H9 (cell line): ENCODE data around the gene WNT3. TPM values are rescaled to one million over a fixed set of nuclear protein-coding genes. Genes with fewer than 3 reads are reported as not detected.
"Not testable (repeated sequence)": the region's sequence is repeated elsewhere in the genome, so short reads cannot be mapped to it uniquely, and the experiment has no call there.

ENCODE experiments used
- DNase-seq: peaks from one replicate; pipeline ENCODE4 v3.0.0-alpha.2; 2017
- H2AFZ ChIP-seq: one replicate; pipeline ENCODE4 v1.6.1; 2013; ENCODE audit warnings: mild to moderate bottlenecking, low read length, control low read depth, moderate library complexity
- H2AK5ac ChIP-seq: 2 replicates; pipeline ENCODE4 v1.6.1; 2013; ENCODE audit warnings: low read length, control low read depth, mixed read lengths; ENCODE audit not compliant: insufficient read length
- H2BK120ac ChIP-seq: one replicate; pipeline ENCODE4 v1.6.1; 2013; ENCODE audit warnings: low read depth, mild to moderate bottlenecking, low read length, control low read depth, inconsistent platforms; ENCODE audit not compliant: poor library complexity, severe bottlenecking
- H2BK12ac ChIP-seq: 2 replicates; pipeline ENCODE4 v1.6.1; 2013; ENCODE audit warnings: low read length, control low read depth, mixed read lengths, low read depth; ENCODE audit not compliant: insufficient read length
- H2BK15ac ChIP-seq: 2 replicates; pipeline ENCODE4 v1.6.1; 2013; ENCODE audit warnings: low read depth, low read length, control low read depth
- H2BK20ac ChIP-seq: one replicate; pipeline ENCODE4 v1.6.1; 2013; ENCODE audit warnings: low read depth, mild to moderate bottlenecking, low read length, control low read depth, inconsistent platforms; ENCODE audit not compliant: poor library complexity, severe bottlenecking
- H2BK5ac ChIP-seq: 2 replicates; pipeline ENCODE4 v1.6.1; 2013; ENCODE audit warnings: low read length, control low read depth, mixed read lengths; ENCODE audit not compliant: insufficient read length
- H3K14ac ChIP-seq: 2 replicates; pipeline ENCODE4 v1.6.1; 2013; ENCODE audit warnings: low read length, control low read depth; ENCODE audit not compliant: insufficient read depth
- H3K18ac ChIP-seq: 2 replicates; pipeline ENCODE4 v1.6.1; 2013; ENCODE audit warnings: low read depth, mild to moderate bottlenecking, mixed read lengths, low read length, control low read depth; ENCODE audit not compliant: insufficient read length
- H3K23ac ChIP-seq: 2 replicates; pipeline ENCODE4 v1.6.1; 2013; ENCODE audit warnings: low read length, control low read depth, mixed read lengths, low read depth; ENCODE audit not compliant: insufficient read length
- H3K23me2 ChIP-seq: 2 replicates; pipeline ENCODE4 v1.6.1; 2013; ENCODE audit warnings: low read depth, mild to moderate bottlenecking, mixed read lengths, low read length, control low read depth; ENCODE audit not compliant: insufficient read length, poor library complexity, severe bottlenecking
- H3K27ac ChIP-seq: 2 replicates; pipeline ENCODE4 v1.5.1; 2013; ENCODE audit warnings: low read length, control low read depth, mixed read lengths, low read depth; ENCODE audit not compliant: insufficient read length
- H3K27me3 ChIP-seq: 2 replicates; pipeline ENCODE4 v1.6.1; 2013; ENCODE audit warnings: low read length, control low read depth, inconsistent platforms; ENCODE audit not compliant: insufficient read depth
- H3K4ac ChIP-seq: 2 replicates; pipeline ENCODE4 v1.6.1; 2013; ENCODE audit warnings: low read depth, mild to moderate bottlenecking, control low read depth, inconsistent platforms, low read length, moderate library complexity
- H3K4me1 ChIP-seq: 2 replicates; pipeline ENCODE4 v1.6.1; 2013; ENCODE audit warnings: low read length, control low read depth, inconsistent platforms; ENCODE audit not compliant: insufficient read depth
- H3K4me2 ChIP-seq: 2 replicates; pipeline ENCODE4 v1.6.1; 2013; ENCODE audit warnings: low read length, control low read depth, mixed read lengths; ENCODE audit not compliant: insufficient read length, insufficient read depth
- H3K56ac ChIP-seq: 2 replicates; pipeline ENCODE4 v1.6.1; 2013; ENCODE audit warnings: low read depth, mild to moderate bottlenecking, mixed read lengths, low read length, control low read depth; ENCODE audit not compliant: insufficient read length
- H3K79me1 ChIP-seq: 2 replicates; pipeline ENCODE4 v1.6.1; 2013; ENCODE audit warnings: low read depth, mild to moderate bottlenecking, moderate library complexity, low read length, control low read depth, inconsistent platforms; ENCODE audit not compliant: insufficient read depth, poor library complexity, severe bottlenecking
- H3K79me2 ChIP-seq: 2 replicates; pipeline ENCODE4 v1.6.1; 2013; ENCODE audit warnings: low read length, control low read depth, inconsistent platforms; ENCODE audit not compliant: insufficient read depth
- H3K9ac ChIP-seq: 2 replicates; pipeline ENCODE4 v1.6.1; 2013; ENCODE audit warnings: low read length, control low read depth, mixed read lengths; ENCODE audit not compliant: insufficient read length; ENCODE audit errors: extremely low read depth
- H3K9me3 ChIP-seq: one replicate; pipeline ENCODE4 v1.6.1; 2013; ENCODE audit warnings: low read depth, low read length, inconsistent platforms; ENCODE audit not compliant: control insufficient read depth
- H3T11ph ChIP-seq: one replicate; pipeline ENCODE4 v1.6.1; 2013; ENCODE audit warnings: mild to moderate bottlenecking, low read length, control low read depth, inconsistent platforms
- H4K20me1 ChIP-seq: one replicate; pipeline ENCODE4 v1.6.1; 2013; ENCODE audit not compliant: control insufficient read depth, insufficient read length, insufficient read depth
- H4K5ac ChIP-seq: 2 replicates; pipeline ENCODE4 v1.6.1; 2013; ENCODE audit warnings: low read depth, mild to moderate bottlenecking, mixed read lengths, low read length, control low read depth; ENCODE audit not compliant: insufficient read length
- H4K8ac ChIP-seq: replicated peaks from 2 replicates; pipeline ENCODE4 v1.6.1; 2013; ENCODE audit warnings: low read length, control low read depth, mixed read lengths, low read depth; ENCODE audit not compliant: insufficient read length
- H4K91ac ChIP-seq: 2 replicates; pipeline ENCODE4 v1.6.1; 2013; ENCODE audit warnings: low read depth, mild to moderate bottlenecking, moderate library complexity, mixed read lengths, low read length, control low read depth; ENCODE audit not compliant: insufficient read length
- H3K27ac Mint-ChIP-seq, 3 experiments: 2 replicates in 2 of 3; 3 replicates in 1 of 3; pipeline ENCODE4 v1.8.0; 2020 to 2021; ENCODE audit warnings: mixed read lengths in 3 of 3, mild to moderate bottlenecking in 1 of 3, moderate library complexity in 1 of 3
- H3K27me3 Mint-ChIP-seq: 2 replicates; pipeline ENCODE4 v1.8.0; 2021; ENCODE audit warnings: low read depth, mild to moderate bottlenecking, moderate library complexity, mixed read lengths
- H3K36me3 Mint-ChIP-seq, 3 experiments: 2 replicates in 2 of 3; 3 replicates in 1 of 3; pipeline ENCODE4 v1.8.0; 2020 to 2021; ENCODE audit warnings: low read depth in 3 of 3, mixed read lengths in 3 of 3; ENCODE audit not compliant: insufficient read depth in 1 of 3
- H3K4me1 Mint-ChIP-seq, 2 experiments: 2 replicates each; pipeline ENCODE4 v1.8.0; 2020; ENCODE audit warnings: mixed read lengths in 2 of 2
- H3K4me3 Mint-ChIP-seq, 2 experiments: 2 replicates in 1 of 2; 3 replicates in 1 of 2; pipeline ENCODE4 v1.8.0; 2020 to 2021; ENCODE audit warnings: mild to moderate bottlenecking in 2 of 2, mixed read lengths in 2 of 2, moderate library complexity in 1 of 2
- H3K9me3 Mint-ChIP-seq, 2 experiments: 2 replicates in 1 of 2; 3 replicates in 1 of 2; pipeline ENCODE4 v1.8.0; 2020; ENCODE audit warnings: mild to moderate bottlenecking in 2 of 2, mixed read lengths in 2 of 2, moderate library complexity in 1 of 2
- CTCF ChIP-seq: fragments of 200-600 bp; sonication (generic); conservative IDR thresholded peaks from 3 replicates; pipeline ENCODE4 v1.8.0; 2021; ENCODE audit warnings: antibody characterized with exemption, mild to moderate bottlenecking
- WGBS: extraction: QIAGEN DNeasy Blood & Tissue Kit; methylation state at CpG from one replicate; pipeline ENCODE4 v1.1.7; 2013; ENCODE audit warnings: missing lambda C conversion rate, low lambda C conversion rate, mixed read lengths; ENCODE audit not compliant: insufficient read length; ENCODE audit errors: extremely low coverage; 5-methylcytosine and 5-hydroxymethylcytosine counted together
- total RNA-seq: library from RNA; stranded (reverse); gene quantifications from 2 replicates; pipeline ENCODE4 v1.2.1, GENCODE V29; 2021

WNT3 gene
- total RNA-seq, 1 experiment from 2014 or later, result 22.4 TPM

DNA sequence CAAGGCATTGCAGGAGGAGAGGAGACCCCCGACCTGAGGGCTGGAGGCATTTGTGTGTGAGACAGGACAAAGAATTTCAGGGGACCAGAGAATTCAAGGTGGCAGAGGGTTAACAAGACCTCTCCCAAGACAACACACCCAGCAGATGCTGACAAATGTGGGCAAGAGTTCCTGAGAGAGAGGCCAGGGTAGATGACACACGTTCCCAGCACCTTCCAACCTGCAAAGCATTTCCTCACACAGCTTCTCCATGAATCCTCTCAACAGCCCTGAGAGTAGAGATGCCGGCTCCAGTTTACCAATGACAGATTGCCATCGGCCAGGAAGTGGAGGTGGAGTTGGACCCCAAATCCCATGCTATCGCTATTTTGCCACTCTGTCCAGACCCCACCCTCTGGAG lies 25.0 kb downstream of the WNT3 start:
- H3K14ac ChIP-seq, result no peak overlapping the region
- Mint-ChIP-seq H3K4me1 (peaks cover 29 to 30% of the 10 kb centered on the region in 2 experiments), H3K36me3 (peaks cover 2 to 16% (median 9%) of the 10 kb centered on the region in 3 experiments; a peak in 5 of 7 replicates), H3K4me3 (no peak overlapping the region), H3K27me3 (peaks cover 57% of the 10 kb centered on the region), H3K9me3 (peaks cover 5 to 12% of the 10 kb centered on the region in 2 experiments; a peak in 4 of 5 replicates), H3K27ac (no peak overlapping the region)
- WGBS, result no CpG with 5 or more reads among the region's 5 CpGs
- no peak overlapping the region for H2BK120ac ChIP-seq
- H2AK5ac ChIP-seq, result no peak overlapping the region
- H3K4me1 ChIP-seq, result 0 out of 2 replicates have a peak, but pooled peaks cover 2% of the 10 kb centered on the region
- no peaks in the 10 kb centered on the region; the same call in 1 of the 2 replicates for H3K27me3 ChIP-seq
- no peak for DNase-seq
- no peak overlapping the region for H2BK15ac ChIP-seq
- TF ChIP-seq CTCF, result no peak
- no peak overlapping the region for H3K27ac ChIP-seq
- no peak overlapping the region for H2BK5ac ChIP-seq
- H3K9ac ChIP-seq, result no peak overlapping the region
- H3K79me1 ChIP-seq, result no peaks in the 10 kb centered on the region
- no peak overlapping the region for H3K18ac ChIP-seq
- no peak overlapping the region for H3K4me2 ChIP-seq
- H2AFZ ChIP-seq, result no peak overlapping the region
- no peak overlapping the region for H2BK20ac ChIP-seq
- no peak overlapping the region for H3K4ac ChIP-seq
- no peak overlapping the region for H4K5ac ChIP-seq
- no peak overlapping the region for H3K56ac ChIP-seq
- H4K20me1 ChIP-seq, result no peaks in the 10 kb centered on the region
- no peaks in the 10 kb centered on the region for H3K9me3 ChIP-seq
- no peak overlapping the region for H4K8ac ChIP-seq
- no peak overlapping the region for H2BK12ac ChIP-seq
- no peaks in the 10 kb centered on the region for H3K79me2 ChIP-seq
- no peak overlapping the region for H3T11ph ChIP-seq
- no peak overlapping the region for H3K23ac ChIP-seq
- no peaks in the 10 kb centered on the region for H3K23me2 ChIP-seq
- no peak overlapping the region for H4K91ac ChIP-seq

DNA sequence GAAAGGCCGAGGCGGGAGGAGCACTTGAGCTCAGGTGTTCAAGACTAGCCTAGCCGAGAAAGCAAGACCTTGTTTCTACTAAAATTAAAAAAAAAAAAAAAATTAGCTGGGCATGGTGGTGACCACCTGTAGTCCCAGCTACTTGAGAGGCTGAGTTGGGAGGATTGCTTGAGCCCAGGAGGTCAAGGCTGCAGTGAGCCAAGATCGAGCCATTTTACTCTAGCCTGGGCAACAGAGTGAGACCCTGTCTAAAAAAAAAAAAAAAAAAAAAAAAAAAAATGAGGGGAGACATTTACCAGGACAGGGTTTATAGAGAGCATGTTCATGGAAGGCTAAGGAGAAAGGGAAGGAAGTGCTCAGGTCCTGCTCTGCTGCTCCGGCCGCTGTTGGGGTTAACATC lies 25.5 kb downstream of the WNT3 start:
- H3K27me3 ChIP-seq, H4K20me1 ChIP-seq, H3K9ac ChIP-seq, H3K23ac ChIP-seq, H3K4me3 Mint-ChIP-seq, H2BK12ac ChIP-seq, H2BK20ac ChIP-seq, H3K27ac ChIP-seq, H2BK15ac ChIP-seq, H3K9me3 ChIP-seq, H3K79me2 ChIP-seq, H4K8ac ChIP-seq, H4K5ac ChIP-seq, H3K27ac Mint-ChIP-seq, H3K79me1 ChIP-seq, H3K4ac ChIP-seq, H3K4me2 ChIP-seq, H4K91ac ChIP-seq, H2AFZ ChIP-seq, H3K23me2 ChIP-seq, H3K4me1 ChIP-seq, H3K18ac ChIP-seq, H3K56ac ChIP-seq, H2BK120ac ChIP-seq, H3K14ac ChIP-seq, H2AK5ac ChIP-seq, H3T11ph ChIP-seq, DNase-seq, H2BK5ac ChIP-seq: not testable (repeated sequence)
- Mint-ChIP-seq H3K9me3 (peaks cover 5 to 12% of the 10 kb centered on the region in 2 experiments; a peak in 4 of 5 replicates), H3K4me1 (peaks cover 34 to 35% of the 10 kb centered on the region in 2 experiments), H3K27me3 (peaks cover 62% of the 10 kb centered on the region), H3K36me3 (peaks cover 2 to 20% (median 9%) of the 10 kb centered on the region in 3 experiments; a peak in 5 of 7 replicates)
- no CpG with 5 or more reads among the region's 6 CpGs for WGBS
